ENCODE measurements around the gene XYLT2.

Gene XYLT2

GRCh38 chr17:50345432-50346312, at the start of gene XYLT2:
Gene XYLT2, plus strand, starts transcription at chr17:50346126. Its CDS starts 15 bp downstream, at chr17:50346141.
- Histone ChIP-seq H3K4me3 (ENCODE audit: low read length, poor library complexity, severe bottlenecking) (peak within 1 kb of the TSS; percentile 88), H4K20me1 (ENCODE audit: insufficient read depth, low read length, poor library complexity, severe bottlenecking) (no peaks in the 10 kb centered on the region), H3K9ac (ENCODE audit: low read depth, low read length, poor library complexity, severe bottlenecking) (peak within 1 kb of the TSS; percentile 97), H3K4me2 (ENCODE audit: low read depth, low read length, poor library complexity, severe bottlenecking) (peak within 1 kb of the TSS; percentile 97), H3K36me3 (ENCODE audit: insufficient read depth, low read length) (no peaks in the 10 kb centered on the region), H3K27me3 (ENCODE audit: insufficient read depth, low read length, poor library complexity, severe bottlenecking) (no peaks in the 10 kb centered on the region), H2AFZ (ENCODE audit: low read length) (peak within 1 kb of the TSS; percentile 96), H3K9me2 (replicated peaks; ENCODE audit: low read depth, low read length) (no peaks in the 10 kb centered on the region), H3K9me3 (ENCODE audit: insufficient read depth, low read depth, low read length) (no peaks in the 10 kb centered on the region), H3F3A (ENCODE audit: low read depth) (no peaks in the 10 kb centered on the region), H3K4me1 (ENCODE audit: insufficient read depth, low read length, poor library complexity, severe bottlenecking) (peaks cover 40% of the 10 kb centered on the region), H3K79me2 (ENCODE audit: insufficient read depth, low read length) (peaks cover 27% of the 10 kb centered on the region)
- TF ChIP-seq EZH2phosphoT487 (IDR thresholded peaks at IDR 0.05; ENCODE audit: borderline replicate concordance) = no peak
- TF ChIP-seq, protein P1, sequence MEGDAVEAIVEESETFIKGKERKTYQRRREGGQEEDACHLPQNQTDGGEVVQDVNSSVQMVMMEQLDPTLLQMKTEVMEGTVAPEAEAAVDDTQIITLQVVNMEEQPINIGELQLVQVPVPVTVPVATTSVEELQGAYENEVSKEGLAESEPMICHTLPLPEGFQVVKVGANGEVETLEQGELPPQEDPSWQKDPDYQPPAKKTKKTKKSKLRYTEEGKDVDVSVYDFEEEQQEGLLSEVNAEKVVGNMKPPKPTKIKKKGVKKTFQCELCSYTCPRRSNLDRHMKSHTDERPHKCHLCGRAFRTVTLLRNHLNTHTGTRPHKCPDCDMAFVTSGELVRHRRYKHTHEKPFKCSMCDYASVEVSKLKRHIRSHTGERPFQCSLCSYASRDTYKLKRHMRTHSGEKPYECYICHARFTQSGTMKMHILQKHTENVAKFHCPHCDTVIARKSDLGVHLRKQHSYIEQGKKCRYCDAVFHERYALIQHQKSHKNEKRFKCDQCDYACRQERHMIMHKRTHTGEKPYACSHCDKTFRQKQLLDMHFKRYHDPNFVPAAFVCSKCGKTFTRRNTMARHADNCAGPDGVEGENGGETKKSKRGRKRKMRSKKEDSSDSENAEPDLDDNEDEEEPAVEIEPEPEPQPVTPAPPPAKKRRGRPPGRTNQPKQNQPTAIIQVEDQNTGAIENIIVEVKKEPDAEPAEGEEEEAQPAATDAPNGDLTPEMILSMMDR (conservative IDR thresholded peaks at IDR 0.05; ENCODE audit: low read length) = no peak

- Histone ChIP-seq H3K79me2 (ENCODE audit: insufficient read depth, low read length) (no peaks in the 10 kb centered on the region), H3K4me3 (ENCODE audit: low read length, poor library complexity, severe bottlenecking) (no peak overlapping the region), H4K20me1 (ENCODE audit: insufficient read depth, low read length, poor library complexity, severe bottlenecking) (no peaks in the 10 kb centered on the region), H3K4me2 (ENCODE audit: low read depth, low read length, poor library complexity, severe bottlenecking) (no peak overlapping the region), H3K4me1 (ENCODE audit: insufficient read depth, low read length, poor library complexity, severe bottlenecking) (no peaks in the 10 kb centered on the region), H2AFZ (ENCODE audit: low read length) (no peak overlapping the region), H3K9ac (ENCODE audit: low read depth, low read length, poor library complexity, severe bottlenecking) (no peak overlapping the region), H3K9me2 (replicated peaks; ENCODE audit: low read depth, low read length) (no peaks in the 10 kb centered on the region), H3F3A (ENCODE audit: low read depth) (no peaks in the 10 kb centered on the region), H3K27me3 (ENCODE audit: insufficient read depth, low read length, poor library complexity, severe bottlenecking) (no peaks in the 10 kb centered on the region), H3K36me3 (ENCODE audit: insufficient read depth, low read length) (no peaks in the 10 kb centered on the region), H3K9me3 (ENCODE audit: insufficient read depth, low read depth, low read length) (no peaks in the 10 kb centered on the region)
- TF ChIP-seq, protein P1 (conservative IDR thresholded peaks at IDR 0.05; ENCODE audit: low read length) = peak; percentile 87
- no peak for TF ChIP-seq EZH2phosphoT487 (IDR thresholded peaks at IDR 0.05; ENCODE audit: borderline replicate concordance)
Measured at GRCh38 chr17:50297407-50297865, 48.5 kb upstream of the XYLT2 start.

DNA sequence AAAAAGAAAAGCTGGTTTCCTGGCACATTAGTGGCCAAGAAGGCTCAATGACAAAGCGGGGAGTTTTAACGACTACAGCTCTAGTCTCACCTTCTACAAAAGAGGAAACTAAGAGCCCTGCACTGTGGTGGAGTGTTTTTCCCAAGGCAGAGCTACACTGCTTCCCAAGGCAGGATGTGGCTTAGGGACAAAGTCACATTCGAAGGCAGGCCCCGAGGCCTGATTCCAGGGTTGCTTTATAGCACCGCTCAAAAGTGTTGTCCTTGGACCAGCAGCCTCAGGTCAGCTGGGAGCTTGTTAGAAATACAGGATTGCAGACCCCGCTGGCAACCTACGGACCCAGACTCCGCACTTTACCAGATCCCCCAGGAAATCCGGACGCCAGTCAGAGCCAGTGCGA, 47.9 kb upstream of the XYLT2 start:
- Histone ChIP-seq H3K4me3 (ENCODE audit: low read length, poor library complexity, severe bottlenecking) (no peak overlapping the region), H3K9ac (ENCODE audit: low read depth, low read length, poor library complexity, severe bottlenecking) (no peak overlapping the region), H2AFZ (ENCODE audit: low read length) (no peak overlapping the region), H4K20me1 (ENCODE audit: insufficient read depth, low read length, poor library complexity, severe bottlenecking) (no peaks in the 10 kb centered on the region), H3K36me3 (ENCODE audit: insufficient read depth, low read length) (no peaks in the 10 kb centered on the region), H3K4me2 (ENCODE audit: low read depth, low read length, poor library complexity, severe bottlenecking) (no peak overlapping the region), H3K79me2 (ENCODE audit: insufficient read depth, low read length) (no peaks in the 10 kb centered on the region), H3F3A (ENCODE audit: low read depth) (no peaks in the 10 kb centered on the region), H3K4me1 (ENCODE audit: insufficient read depth, low read length, poor library complexity, severe bottlenecking) (no peaks in the 10 kb centered on the region), H3K27me3 (ENCODE audit: insufficient read depth, low read length, poor library complexity, severe bottlenecking) (no peaks in the 10 kb centered on the region), H3K9me3 (ENCODE audit: insufficient read depth, low read depth, low read length) (no peaks in the 10 kb centered on the region), H3K9me2 (replicated peaks; ENCODE audit: low read depth, low read length) (no peaks in the 10 kb centered on the region)
- TF ChIP-seq, protein P1 (conservative IDR thresholded peaks at IDR 0.05; ENCODE audit: low read length) = no peak
- no peak for TF ChIP-seq EZH2phosphoT487 (IDR thresholded peaks at IDR 0.05; ENCODE audit: borderline replicate concordance)

All from Loucy (cell line).